Keratinocyte (primary cell): ENCODE results near the gene SPG11.
A peak's percentile ranks its signal among the peaks of the same experiment; 100 is the strongest.

Experiments
- CTCF ChIP-seq, 3 experiments: IDR thresholded peaks in 1 of 3; conservative IDR thresholded peaks in 1 of 3; optimal IDR thresholded peaks in 1 of 3; 2 replicates in 2 of 3; 3 replicates in 1 of 3; pipeline versions ENCODE3 to v1.5.1; 2011; ENCODE audit warnings: low read length in 3 of 3, mild to moderate bottlenecking in 3 of 3, moderate library complexity in 2 of 3, control low read depth in 1 of 3, inconsistent platforms in 1 of 3; ENCODE audit not compliant: insufficient read depth in 2 of 3; ENCODE audit errors: extremely low read depth in 1 of 3
- EZH2 ChIP-seq: IDR thresholded peaks from one replicate; pipeline ENCODE4 v1.6.1; 2012; ENCODE audit warnings: inconsistent platforms, mild to moderate bottlenecking, low read length, moderate library complexity

GRCh38 chr15:44593042-44593736 is 70.3 kb downstream of the SPG11 start:
- TF ChIP-seq CTCF (optimal IDR thresholded peaks at IDR 0.05 in 1 of 3, IDR thresholded peaks at IDR 0.05 in 1 of 3, conservative IDR thresholded peaks at IDR 0.05 in 1 of 3; ENCODE audit: extremely low read depth in 1 of 3, insufficient read depth in 2 of 3, low read length in 3 of 3) (peak in 2 of 3 experiments; percentile 10 to 40), EZH2 (no peak)
